Activated naive CD4-positive, alpha-beta T cell treated with anti-CD3 and anti-CD28 coated beads, Interleukin-2, amount 50 U/mL, for 16 hours (primary cell): ENCODE measurements around the gene AHCYL2.
"Not testable (repeated sequence)": the region's sequence is repeated elsewhere in the genome, so short reads cannot be mapped to it uniquely, and the experiment has no call there.

Experiments
- DNase-seq: peaks from one replicate; pipeline ENCODE4 v3.0.0-alpha.2; 2020

The AHCYL2 gene

GRCh38 chr7:129245533-129245932 lies 20.7 kb downstream of the AHCYL2 start:
- DNase-seq, result no peak

- DNase-seq, result no peak
Measured at GRCh38 chr7:129247087-129247486, 22.3 kb downstream of the AHCYL2 start.

GRCh38 chr7:129252128-129252527 lies 27.3 kb downstream of the AHCYL2 start:
- DNase-seq, result no peak

DNA sequence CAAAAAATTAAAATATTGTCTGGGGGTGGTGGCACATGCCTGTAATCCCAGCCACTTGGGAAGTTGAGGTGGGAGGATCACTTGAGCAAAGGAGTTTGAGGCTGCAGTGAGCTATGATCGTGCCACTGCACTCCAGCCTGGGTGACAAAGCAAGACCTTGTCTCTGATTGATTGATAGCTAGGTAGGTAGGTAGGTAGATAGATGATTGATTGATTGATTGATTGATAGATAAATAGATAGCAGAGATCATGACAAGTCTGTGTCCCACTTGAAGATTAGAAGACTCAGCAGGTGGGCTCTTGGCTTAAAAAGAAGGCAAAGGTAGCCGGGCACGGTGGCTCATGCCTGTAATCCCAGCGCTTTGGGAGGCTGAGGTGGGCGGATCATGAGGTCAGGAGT lies 27.8 kb downstream of the AHCYL2 start:
- not testable (repeated sequence) for DNase-seq

DNA sequence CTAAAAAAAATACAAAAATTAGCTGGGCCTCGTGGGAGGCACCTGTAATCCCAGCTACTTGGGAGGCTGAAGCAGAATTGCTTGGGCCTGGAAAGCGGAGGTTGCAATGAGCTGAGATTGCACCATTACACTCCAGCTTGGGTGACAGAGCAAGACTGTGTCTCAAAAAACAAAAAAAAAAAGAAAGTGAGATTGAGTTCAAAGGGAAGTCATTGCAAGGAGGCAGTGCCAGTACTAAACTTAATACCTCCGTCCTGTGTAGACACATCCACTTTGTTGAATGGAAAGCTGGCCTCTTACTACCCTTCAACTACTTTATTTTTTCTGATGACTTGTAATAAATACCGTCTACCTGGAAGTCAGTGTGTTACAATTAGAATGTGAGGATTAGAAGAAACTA lies 31.0 kb downstream of the AHCYL2 start:
- DNase-seq, result no peak

- no peak for DNase-seq
Measured at GRCh38 chr7:129256221-129256620, 31.4 kb downstream of the AHCYL2 start.

GRCh38 chr7:129257168-129257567 lies 32.3 kb downstream of the AHCYL2 start:
- no peak for DNase-seq

GRCh38 chr7:129258649-129259389 lies 34.0 kb downstream of the AHCYL2 start:
- DNase-seq, result no peak

DNA sequence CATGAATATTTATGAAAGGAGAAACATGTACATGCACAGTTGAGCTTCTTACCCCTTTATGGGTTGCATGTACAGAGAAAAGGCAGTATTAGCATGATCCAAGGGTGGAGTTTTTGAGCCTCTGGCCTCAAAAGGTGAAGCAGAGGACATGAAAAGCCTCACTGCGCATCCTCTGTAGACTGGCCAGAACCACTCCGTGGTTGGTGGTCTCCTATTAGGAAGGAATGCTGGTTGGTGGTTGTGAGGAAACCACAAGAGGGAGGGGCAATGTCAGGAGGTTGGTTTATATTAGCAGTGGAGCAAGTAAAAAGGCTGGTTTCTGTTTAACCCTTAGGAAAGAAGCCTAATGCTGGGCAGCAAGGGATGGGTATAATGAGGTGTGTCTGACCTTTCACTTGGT lies 37.5 kb downstream of the AHCYL2 start:
- no peak for DNase-seq

DNA sequence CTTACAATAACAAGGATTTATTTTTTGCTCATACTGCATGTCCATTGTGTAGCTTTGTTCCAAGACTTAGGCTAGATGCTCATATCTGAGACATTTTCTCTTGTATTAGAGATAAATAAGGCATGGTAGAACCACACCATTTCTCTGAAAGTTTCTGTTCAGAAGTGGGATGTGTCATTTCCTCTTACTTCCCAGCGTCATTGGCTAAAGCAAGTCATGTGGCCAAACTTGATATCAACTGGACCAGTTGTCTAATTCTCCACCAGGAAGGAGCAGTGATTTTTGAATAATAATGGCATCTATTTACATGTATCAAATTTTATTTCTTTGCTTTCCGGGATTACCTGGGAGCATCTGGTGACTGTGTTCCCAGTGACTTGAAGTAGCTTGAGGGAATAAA lies 38.3 kb downstream of the AHCYL2 start:
- no peak for DNase-seq

DNA sequence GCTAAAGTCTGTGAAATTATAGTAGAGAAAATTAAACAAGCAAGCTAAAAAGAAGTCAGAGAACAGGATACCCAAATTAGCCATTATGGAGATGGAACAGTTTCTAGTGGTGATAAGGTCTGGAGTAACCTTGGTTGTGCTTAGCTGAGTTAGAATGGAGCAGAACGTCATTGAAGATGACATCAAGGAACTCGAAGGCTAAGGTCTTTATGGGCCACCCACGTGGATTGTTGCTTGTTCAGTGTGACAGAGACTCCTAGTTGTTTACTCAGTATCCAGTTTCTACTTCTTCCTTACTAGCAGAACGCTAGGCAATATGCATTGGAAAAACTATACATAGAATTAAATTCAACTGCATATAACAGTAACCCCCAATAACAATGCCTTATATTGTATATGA lies 39.7 kb downstream of the AHCYL2 start:
- DNase-seq, result no peak

GRCh38 chr7:129265328-129265727 lies 40.5 kb downstream of the AHCYL2 start:
- no peak for DNase-seq

DNA sequence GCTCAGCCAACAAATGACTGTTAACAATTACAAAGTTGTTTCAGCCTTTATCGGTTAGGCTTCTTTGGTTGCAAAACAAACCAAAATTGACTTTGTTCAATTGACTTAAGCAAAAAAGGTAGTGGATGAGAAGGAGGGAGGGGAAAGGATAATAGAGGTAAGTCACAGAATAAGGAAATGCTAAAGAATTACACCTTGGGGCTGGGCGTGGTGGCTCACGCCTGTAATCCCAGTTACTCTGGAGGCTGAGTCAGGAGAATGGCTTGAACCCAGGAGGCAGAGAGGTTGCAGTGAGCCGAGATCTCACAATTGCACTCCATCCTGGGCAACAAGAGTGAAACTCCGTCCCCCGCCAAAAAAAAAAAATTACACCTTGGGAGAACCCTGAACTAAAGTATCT lies 41.4 kb downstream of the AHCYL2 start:
- no peak for DNase-seq

DNA sequence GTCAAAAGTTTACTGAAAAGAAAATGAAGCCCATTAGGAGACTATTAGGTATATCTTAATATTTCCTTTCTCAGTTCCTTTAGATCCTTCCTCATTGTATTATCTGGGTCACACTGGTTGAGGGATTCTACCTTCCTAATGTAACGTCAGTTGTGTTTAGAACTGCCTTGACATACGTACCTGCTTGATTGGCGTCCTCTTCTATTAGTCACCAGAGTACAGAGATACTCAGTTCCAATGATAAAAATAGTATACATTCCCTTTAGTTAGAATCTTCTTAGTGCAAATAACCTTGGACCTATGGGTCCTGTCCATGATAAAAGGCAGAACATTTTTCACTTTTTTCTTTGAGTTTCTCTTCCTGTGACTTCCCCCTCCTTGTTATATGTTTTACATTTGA lies 45.2 kb downstream of the AHCYL2 start:
- no peak for DNase-seq

DNA sequence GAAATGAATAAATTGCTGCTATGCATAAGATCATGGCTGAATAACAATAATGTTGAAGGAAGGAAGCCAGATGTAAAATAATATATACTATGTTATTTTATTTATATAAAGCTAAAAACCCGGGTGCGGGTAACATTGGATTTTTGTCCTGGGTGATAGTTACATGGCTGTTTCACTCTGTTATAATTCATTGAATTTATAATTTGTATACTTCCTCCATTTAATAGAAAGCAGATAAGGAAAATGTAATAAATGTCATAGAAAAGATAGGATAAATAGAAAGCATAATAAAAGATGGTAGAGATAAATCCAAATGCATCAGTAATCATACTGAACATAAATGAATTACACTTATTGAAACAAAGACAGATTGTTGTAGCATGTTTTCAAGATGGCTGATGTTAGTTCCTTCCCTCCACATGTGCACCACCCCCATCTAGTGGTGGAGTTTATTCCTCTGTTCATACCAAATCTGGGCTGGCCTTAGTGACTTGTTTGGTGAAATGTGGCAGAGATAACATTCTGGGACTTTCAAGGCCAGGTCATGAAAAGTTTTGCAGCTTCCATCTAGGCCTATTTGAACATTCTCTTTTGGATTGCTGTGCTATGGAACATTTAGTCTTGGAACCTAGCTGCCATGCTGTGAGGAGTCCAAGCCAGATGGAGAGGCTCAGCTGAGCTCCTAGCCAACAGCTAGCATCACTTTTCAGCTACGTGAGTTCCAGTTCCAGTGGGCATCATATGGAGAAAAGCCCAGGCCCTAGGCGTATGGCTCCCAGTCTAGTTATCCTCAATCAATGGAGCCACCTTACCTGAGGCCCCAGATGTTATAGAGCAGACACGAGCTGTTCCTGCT lies 46.9 kb downstream of the AHCYL2 start:
- peak; percentile 62 for DNase-seq

GRCh38 chr7:129273936-129274335 lies 49.1 kb downstream of the AHCYL2 start:
- no peak for DNase-seq

GRCh38 chr7:129277629-129278028 lies 52.8 kb downstream of the AHCYL2 start:
- no peak for DNase-seq

DNA sequence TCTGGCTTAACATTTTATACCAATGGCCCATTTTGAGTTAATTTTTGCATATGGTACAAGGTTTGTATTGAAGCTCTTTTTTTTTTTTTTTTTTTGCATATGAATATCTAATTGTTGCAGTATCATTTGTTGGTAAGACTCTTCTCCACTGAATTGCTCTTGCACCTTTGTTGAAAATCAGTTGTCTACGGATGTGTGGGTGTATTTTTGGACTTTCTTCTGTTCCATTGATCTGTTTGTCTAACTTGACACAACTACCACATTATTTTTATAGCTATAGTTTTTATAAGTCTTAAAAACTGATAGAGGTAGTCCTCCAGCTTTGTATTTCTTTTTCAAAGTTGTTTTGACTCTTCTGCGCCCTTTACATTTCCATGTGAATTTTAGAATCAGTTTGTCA lies 53.9 kb downstream of the AHCYL2 start:
- DNase-seq, result no peak

DNA sequence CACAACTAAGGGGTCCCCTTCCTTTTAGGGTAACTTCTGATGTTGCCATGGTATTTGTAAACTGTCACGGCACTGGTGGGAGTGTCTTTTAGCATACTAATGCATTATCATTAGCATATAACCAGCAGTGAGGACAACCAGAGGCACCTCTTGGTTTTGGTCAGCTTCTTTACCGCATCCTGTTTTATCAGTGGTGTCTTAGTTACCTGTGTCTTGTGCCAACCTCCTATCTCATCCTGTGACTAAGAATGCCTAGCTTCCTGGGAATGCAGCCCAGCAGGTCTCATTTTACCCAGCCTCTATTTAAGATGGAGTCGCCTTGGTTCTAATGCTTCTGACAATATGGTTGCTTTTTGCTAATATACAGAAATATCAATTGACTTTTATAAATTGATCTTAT lies 54.9 kb downstream of the AHCYL2 start:
- no peak for DNase-seq

DNA sequence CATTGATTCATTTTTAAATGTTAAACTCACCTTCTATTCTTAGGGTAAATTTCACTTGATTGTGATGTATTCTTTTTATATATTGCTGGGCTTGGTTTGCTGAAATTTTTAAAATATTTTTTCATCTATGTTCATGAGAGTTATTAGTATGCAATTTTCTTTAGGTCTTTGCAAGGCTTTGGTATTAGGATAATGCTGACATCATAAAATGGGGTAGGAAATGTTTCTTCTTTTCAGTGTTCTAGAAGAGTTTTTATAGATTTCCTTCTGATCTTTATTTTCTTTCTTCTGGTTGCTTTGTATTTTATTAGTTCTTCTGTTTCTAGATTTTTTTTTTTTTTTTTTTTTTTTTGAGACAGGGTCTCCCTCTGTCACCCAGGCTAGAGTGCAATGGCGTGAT lies 56.3 kb downstream of the AHCYL2 start:
- DNase-seq, result no peak

DNA sequence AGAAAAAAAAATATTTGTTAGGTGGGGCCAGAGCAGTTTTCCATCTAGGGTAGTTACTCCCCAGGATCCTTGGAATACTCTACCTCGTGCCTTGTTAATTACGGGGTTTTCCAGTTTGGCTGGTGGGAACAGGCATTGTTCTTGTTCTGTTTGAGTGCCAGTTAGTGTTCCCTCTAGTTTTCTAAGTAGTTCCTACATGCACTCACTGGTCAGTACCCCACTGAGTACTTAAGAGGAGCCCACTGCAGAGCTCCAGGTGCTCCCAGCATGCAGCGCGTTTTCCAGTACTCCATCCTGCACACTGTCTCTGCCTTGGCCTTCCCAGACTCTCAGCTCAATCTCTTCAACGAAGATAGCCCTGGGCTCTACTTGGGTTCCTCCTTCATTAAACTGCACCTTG lies 58.0 kb downstream of the AHCYL2 start:
- DNase-seq, result no peak

DNA sequence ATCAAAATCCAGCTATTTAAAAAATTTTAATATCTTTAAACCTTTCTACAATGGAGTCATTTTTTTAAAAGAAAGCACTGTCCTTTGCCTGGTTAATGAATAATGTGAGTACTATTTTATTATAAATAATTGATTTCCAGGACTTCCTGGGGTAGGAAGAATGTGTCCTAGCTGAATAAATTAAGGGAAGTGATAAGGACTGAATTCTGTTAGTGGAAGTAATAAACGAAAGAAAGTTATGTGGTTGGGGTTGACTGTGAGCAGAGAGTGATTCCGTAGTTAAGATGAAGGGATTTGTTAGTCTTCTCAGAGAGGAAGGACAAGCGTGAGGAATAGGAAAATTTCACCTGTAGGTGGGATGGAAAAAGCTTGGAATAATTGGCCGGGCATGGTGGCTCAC lies 59.1 kb downstream of the AHCYL2 start:
- no peak for DNase-seq

DNA sequence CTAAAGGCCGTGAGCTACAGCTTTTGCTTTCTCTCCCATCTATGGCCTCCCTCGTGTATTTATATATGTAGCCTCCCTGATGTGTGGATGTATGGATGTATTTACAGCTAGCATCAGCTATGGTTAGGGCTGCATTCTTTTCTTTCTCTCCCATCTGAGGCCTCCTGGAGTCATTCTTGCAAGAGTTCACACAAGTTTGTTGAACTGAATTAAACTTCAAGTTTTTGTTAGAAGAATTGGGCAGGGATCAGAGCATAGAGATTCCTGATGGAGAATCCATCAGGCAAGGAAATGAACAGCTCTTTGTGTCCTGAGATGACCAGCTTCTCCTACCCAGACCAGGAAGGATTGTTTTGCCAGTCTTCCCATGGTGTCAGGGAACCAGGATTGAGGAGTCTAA lies 60.3 kb downstream of the AHCYL2 start:
- DNase-seq, result no peak

DNA sequence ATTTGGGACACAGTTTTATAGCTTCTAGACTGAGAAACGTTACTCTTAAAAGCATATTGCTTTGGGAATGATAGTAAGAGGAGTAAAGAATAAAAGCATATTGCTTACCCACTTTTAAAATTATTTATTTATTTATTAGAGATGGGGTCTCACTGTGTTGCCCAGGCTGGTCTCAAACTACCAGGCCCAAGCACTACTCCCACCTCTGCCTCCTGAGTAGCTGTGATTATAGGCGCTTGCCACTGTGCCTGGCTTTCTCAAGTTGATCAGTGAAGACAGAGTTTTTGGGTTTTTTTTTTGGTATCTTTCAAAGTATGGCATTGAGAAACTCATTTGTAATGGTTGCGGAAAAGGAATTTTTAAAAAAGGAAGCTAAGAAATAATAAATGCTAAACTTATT lies 68.0 kb downstream of the AHCYL2 start:
- no peak for DNase-seq

DNA sequence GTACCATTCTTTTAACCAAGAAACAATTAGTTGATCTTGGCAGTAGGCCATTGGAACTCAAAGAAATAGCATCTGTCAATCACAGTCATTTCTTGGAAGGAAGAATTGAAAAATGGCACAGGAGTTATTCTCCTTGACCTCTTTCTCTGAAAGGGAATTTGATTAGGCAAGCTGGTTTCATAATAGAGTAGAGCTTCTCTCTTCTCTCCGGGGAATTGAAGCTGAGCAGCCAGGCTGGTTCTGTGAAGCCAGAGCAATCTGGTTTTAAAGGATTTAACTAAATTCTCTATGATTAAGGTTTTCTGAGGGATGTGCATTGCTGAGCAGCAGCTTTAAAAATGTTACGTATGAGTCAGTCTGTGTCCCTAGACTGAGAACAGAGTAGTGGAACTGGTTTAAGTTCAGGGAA lies 70.2 kb downstream of the AHCYL2 start:
- DNase-seq, result no peak
